Measurements from ENCODE around the gene PAIP2B. TPM values are rescaled to one million over a fixed set of nuclear protein-coding genes. Genes with fewer than 3 reads are reported as not detected.

Gene PAIP2B
- total and polyA plus RNA-seq, 10 of the 15 experiments (the other 5 are each of a cell fraction or from before 2014, with no cell fraction given) = 0.06 to 0.79 (median 0.32) TPM

- TF ChIP-seq TBL1XR1 (IDR thresholded peaks at IDR 0.05; ENCODE audit: low read depth, low read length) = no peak
- TF ChIP-seq KDM1A (IDR thresholded peaks at IDR 0.05; ENCODE audit: borderline replicate concordance) = no peak
- TF ChIP-seq IKZF1 (conservative IDR thresholded peaks at IDR 0.05) = no peak
- no peak for TF ChIP-seq RB1 (IDR thresholded peaks at IDR 0.05; ENCODE audit: borderline replicate concordance)
- no peak for TF ChIP-seq TCF3 (IDR thresholded peaks at IDR 0.05; ENCODE audit: borderline replicate concordance, insufficient read depth, low read depth, low read length)
Measured at GRCh38 chr2:71210292-71210691, 16.6 kb downstream of the PAIP2B start (continued).

- no peak overlapping the region for H2AFZ ChIP-seq (ENCODE audit: control insufficient read depth, low read depth, low read length)
- ChIA-PET POLR2A (no interaction called here), SMC1A (ENCODE audit: uncharacterized antibody, unreplicated experiment) (no interaction called here), RAD21 (ENCODE audit: unreplicated experiment) (no interaction called here), CTCF (no interaction called here)
- H3K9ac ChIP-seq (ENCODE audit: control insufficient read depth, insufficient read depth, low read length) = no peak overlapping the region
- no peak overlapping the region for H3K27ac ChIP-seq (ENCODE audit: control insufficient read depth, insufficient read depth)
- intact Hi-C loops (cut with micrococcal nuclease; ENCODE audit: unreplicated experiment) (no loop called here), in situ Hi-C loops (cut with MboI) (no loop called here)
- no peaks in the 10 kb centered on the region for H3K27me3 ChIP-seq (replicated peaks in 1 of 2; ENCODE audit: control insufficient read depth in 2 of 2, insufficient read depth in 2 of 2, low read length in 1 of 2)
- DNase-seq (ENCODE audit: low read depth, low spot score) (no peak), ATAC-seq (no peak), FAIRE-seq (no peak)
- no peaks in the 10 kb centered on the region for H3K36me3 ChIP-seq (ENCODE audit: control insufficient read depth in 2 of 2, insufficient read depth in 2 of 2, low read length in 1 of 2)
- no peaks in the 10 kb centered on the region for H3K79me2 ChIP-seq (ENCODE audit: control insufficient read depth, insufficient read depth, low read length)
- no peaks in the 10 kb centered on the region for H3K9me3 ChIP-seq (replicated peaks; ENCODE audit: control insufficient read depth, insufficient read depth, low read length)
- no peak overlapping the region for H3K4me3 ChIP-seq
- BruUV-seq (replicated peaks) = no TSS peak
- TF ChIP-seq SMAD1 (IDR thresholded peaks at IDR 0.05; ENCODE audit: low read depth, partially characterized antibody) (no peak), NFYB (IDR thresholded peaks at IDR 0.05; ENCODE audit: insufficient read depth, low read depth, low read length) (no peak), CEBPZ (IDR thresholded peaks at IDR 0.05; ENCODE audit: low read depth, low read length) (no peak), JUND (IDR thresholded peaks at IDR 0.05; ENCODE audit: low read depth, low read length) (no peak)
- 27% methylated on average over 2 of the region's 2 CpGs for WGBS (ENCODE audit: insufficient coverage, insufficient replicate concordance, low lambda C conversion rate, missing lambda C conversion rate)
- no peak overlapping the region for H3K4me2 ChIP-seq (ENCODE audit: control insufficient read depth, insufficient read depth)
- no peaks in the 10 kb centered on the region for H4K20me1 ChIP-seq (ENCODE audit: control insufficient read depth, insufficient read depth)
- no peaks in the 10 kb centered on the region for H3K4me1 ChIP-seq (ENCODE audit: control insufficient read depth, insufficient read depth, low read length)
Measured at GRCh38 chr2:71208756-71209155, 18.1 kb downstream of the PAIP2B start.
